B cell (primary cell): ENCODE measurements around the gene OR6K3. TPM values are rescaled to one million over a fixed set of nuclear protein-coding genes. Genes with fewer than 3 reads are reported as not detected.

Experiments used
- ATAC-seq: fragments of 200-7000 bp; cut with Tn5 transposase; one replicate; pipeline ENCODE4 v1.10.0; 2021; ENCODE audit warnings: low read depth, mild to moderate bottlenecking, moderate number of reproducible peaks, moderate library complexity
- CTCF ChIA-PET: fragments of 350-600 bp; sonication (Branson Sonifier 250); formaldehyde crosslinking; loops from one replicate; lab custom pipeline; 2021; ENCODE audit warnings: antibody characterized with exemption, inconsistent platforms; lab: Charles Lee
- POLR2A ChIA-PET: fragments of 350-600 bp; sonication (Branson Sonifier 250); formaldehyde crosslinking; loops from one replicate; lab custom pipeline; 2021; ENCODE audit warnings: antibody characterized with exemption; lab: Charles Lee
- DNase-seq: peaks from one replicate; pipeline ENCODE4 v3.0.0; 2013
- H2AFZ ChIP-seq: 2 replicates; pipeline ENCODE4 v1.6.1; 2012; ENCODE audit warnings: mild to moderate bottlenecking, low read depth, low read length; ENCODE audit not compliant: insufficient read depth, poor library complexity, severe bottlenecking
- H3K27ac ChIP-seq, 2 donors: 1 replicate in 1 of 2; 2 replicates in 1 of 2; pipeline ENCODE4 v1.5.1; 2012 to 2013; ENCODE audit warnings: low read length in 2 of 2, mild to moderate bottlenecking in 2 of 2, moderate library complexity in 1 of 2
- H3K27me3 ChIP-seq, 4 experiments: fragments of 200-600 bp in 1 of 4; sonication (generic) in 1 of 4; replicated peaks in 1 of 4; 1 replicate in 2 of 4; 2 replicates in 2 of 4; pipeline versions ENCODE4 v1.6.1 to v1.7.0; 2013 to 2016; ENCODE audit warnings: low read length in 3 of 4, mild to moderate bottlenecking in 2 of 4, mixed read lengths in 1 of 4, moderate library complexity in 1 of 4; ENCODE audit not compliant: insufficient read depth in 4 of 4, control insufficient read depth in 3 of 4; ENCODE audit errors: control extremely low read depth in 1 of 4
- H3K36me3 ChIP-seq, 2 experiments: replicated peaks in 1 of 2; 1 replicate in 1 of 2; 2 replicates in 1 of 2; pipeline versions ENCODE4 v1.6.1 to v1.7.1; 2013; ENCODE audit warnings: low read length in 1 of 2; ENCODE audit not compliant: insufficient read depth in 2 of 2, control insufficient read depth in 1 of 2; ENCODE audit errors: control extremely low read depth in 1 of 2, extremely low read depth in 1 of 2
- H3K4me1 ChIP-seq, 2 donors: fragments of 200-600 bp in 1 of 2; sonication (generic) in 1 of 2; 1 replicate in 1 of 2; 2 replicates in 1 of 2; pipeline versions ENCODE4 v1.5.1 to v1.6.1; 2013 to 2017; ENCODE audit warnings: low read length in 2 of 2; ENCODE audit not compliant: control insufficient read depth in 2 of 2, insufficient read depth in 2 of 2
- H3K4me2 ChIP-seq: replicated peaks from 2 replicates; pipeline ENCODE3; 2012; ENCODE audit warnings: mild to moderate bottlenecking, low read depth, low read length; ENCODE audit not compliant: poor library complexity, severe bottlenecking
- H3K4me3 ChIP-seq, 5 experiments: fragments of 200-600 bp in 1 of 5; sonication (generic) in 1 of 5; 1 replicate in 3 of 5; 2 replicates in 2 of 5; pipeline versions ENCODE4 v1.5.1 to v1.7.0; 2011 to 2016; ENCODE audit warnings: low read length in 4 of 5, mild to moderate bottlenecking in 4 of 5, low read depth in 2 of 5, control low read depth in 1 of 5, moderate library complexity in 1 of 5; ENCODE audit not compliant: insufficient read depth in 1 of 5; ENCODE audit errors: control extremely low read depth in 1 of 5, extremely low read depth in 1 of 5
- H3K79me2 ChIP-seq: fragments of 200-600 bp; sonication (generic); one replicate; pipeline ENCODE4 v1.6.0; 2016; ENCODE audit warnings: low read length; ENCODE audit not compliant: control insufficient read depth, insufficient read depth
- H3K9ac ChIP-seq: fragments of 200-600 bp; sonication (generic); 2 replicates; pipeline ENCODE4 v1.6.1; 2017; ENCODE audit warnings: mild to moderate bottlenecking, low read length, moderate library complexity
- H3K9me3 ChIP-seq, 3 donors: one replicate each; pipeline versions ENCODE4 v1.6.1 to v1.7.1; 2013; ENCODE audit warnings: low read length in 2 of 3; ENCODE audit not compliant: control insufficient read depth in 2 of 3, insufficient read depth in 1 of 3; ENCODE audit errors: control extremely low read depth in 1 of 3
- H4K20me1 ChIP-seq: 2 replicates; pipeline ENCODE4 v1.6.0; 2012; ENCODE audit warnings: mild to moderate bottlenecking, low read length; ENCODE audit not compliant: insufficient read depth, control insufficient read depth, poor library complexity, severe bottlenecking
- H3K27ac Mint-ChIP-seq: one replicate; pipeline ENCODE4 v1.8.0; 2021; ENCODE audit warnings: mixed read lengths
- H3K27me3 Mint-ChIP-seq: one replicate; pipeline ENCODE4 v1.8.0; 2021; ENCODE audit warnings: mixed read lengths
- H3K4me1 Mint-ChIP-seq: one replicate; pipeline ENCODE4 v1.8.0; 2021; ENCODE audit warnings: mixed read lengths
- H3K4me3 Mint-ChIP-seq: one replicate; pipeline ENCODE4 v1.8.0; 2021; ENCODE audit warnings: mixed read lengths
- H3K9me3 Mint-ChIP-seq: one replicate; pipeline ENCODE4 v1.8.0; 2022; ENCODE audit warnings: mixed read lengths; ENCODE audit not compliant: insufficient read depth
- EZH2 ChIP-seq: IDR thresholded peaks from 2 replicates; pipeline ENCODE4 v1.6.1; 2012; ENCODE audit warnings: borderline replicate concordance, low read depth, mild to moderate bottlenecking, moderate library complexity, low read length; ENCODE audit not compliant: insufficient read depth, poor library complexity, severe bottlenecking
- WGBS: methylation state at CpG from one replicate; pipeline ENCODE4 v1.1.5; 2013; ENCODE audit warnings: missing lambda C conversion rate; ENCODE audit not compliant: insufficient coverage; 5-methylcytosine and 5-hydroxymethylcytosine counted together
- intact Hi-C: fragments of 100-400 bp; cut with micrococcal nuclease; formaldehyde crosslinking; loops from one replicate; pipeline ENCODE4 v1.10.0; 2022
- polyA plus RNA-seq: library from polyadenylated mRNA; depleted of rRNA; stranded (reverse); fragments of >200 nt; gene quantifications from 2 replicates; pipeline ENCODE4 v1.2.3, GENCODE V29; 2012
- total RNA-seq, 2 donors: library from RNA; stranded (reverse); fragments of 120-200 nt in 1 of 2; gene quantifications; 1 replicate in 1 of 2; 2 replicates in 1 of 2; pipeline versions ENCODE4 v1.2.3 to v1.2.4, GENCODE V29; 2013 to 2022
- TF ChIP-seq, protein P1 (sequence below): fragments of 200-600 bp; IDR thresholded peaks from one replicate; pipeline ENCODE4 v1.8.0; 2022; ENCODE audit warnings: antibody characterized with exemption, mild to moderate bottlenecking

OR6K3 gene
- total and polyA plus RNA-seq, 2 donors (not counting 1 experiment from before 2014, with no cell fraction given), result not detected

DNA sequence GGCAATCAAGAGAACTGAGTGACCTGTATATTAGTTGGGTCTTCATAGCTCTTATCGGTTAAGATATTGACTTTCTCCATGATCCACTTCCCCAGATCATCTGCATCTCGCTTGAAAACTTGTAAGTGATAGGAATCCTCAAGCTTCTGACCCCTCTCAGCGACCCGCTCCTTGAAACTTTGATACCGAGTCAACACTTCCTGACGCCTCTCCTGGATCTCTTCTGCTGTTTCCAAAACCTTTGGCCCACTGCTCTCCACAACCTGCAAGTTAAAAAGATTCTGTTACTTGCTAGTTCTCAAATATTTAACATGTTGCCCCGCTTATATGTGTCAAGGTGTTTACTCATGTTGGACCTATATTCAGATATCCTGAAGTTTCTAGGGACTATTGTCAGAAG lies 35.4 kb downstream of the OR6K3 start:
- no peak overlapping the region for H3K27ac Mint-ChIP-seq

DNA sequence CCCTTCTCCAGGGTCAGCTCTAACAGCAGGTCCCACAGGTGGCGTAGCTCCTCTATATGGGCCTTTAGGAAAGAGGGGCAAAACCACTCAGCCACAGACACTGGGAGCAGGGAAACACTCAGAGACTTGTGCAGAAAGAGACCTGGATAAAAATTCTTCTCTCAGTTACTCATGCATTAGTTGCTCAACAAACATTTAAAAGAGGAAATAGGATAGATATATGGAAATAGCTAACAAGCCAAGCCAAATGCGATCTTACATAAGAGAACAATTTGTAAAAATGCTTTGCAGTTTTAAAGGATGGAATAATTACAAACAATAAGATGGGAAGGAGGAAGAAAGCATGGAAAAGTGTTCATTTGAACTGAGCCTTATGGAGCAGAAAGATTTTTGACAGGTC lies 38.9 kb downstream of the OR6K3 start:
- Histone ChIP-seq H3K9ac (no peak overlapping the region), H3K4me1 (no peaks in the 10 kb centered on the region), H3K4me3 (no peak overlapping the region), H4K20me1 (no peaks in the 10 kb centered on the region), H3K9me3 (no peaks in the 10 kb centered on the region), H3K4me2 (no peak overlapping the region), H3K27me3 (peaks cover 0 to 12% (median 1%) of the 10 kb centered on the region in 4 experiments), H3K36me3 (no peaks in the 10 kb centered on the region), H3K27ac (no peak overlapping the region), H3K79me2 (no peaks in the 10 kb centered on the region), H2AFZ (no peak overlapping the region)
- Mint-ChIP-seq H3K4me1 (no peaks in the 10 kb centered on the region), H3K4me3 (no peak overlapping the region), H3K9me3 (no peaks in the 10 kb centered on the region), H3K27me3 (peaks cover 29% of the 10 kb centered on the region), H3K27ac (no peak overlapping the region)
- intact Hi-C loops, result no loop called here
- POLR2A ChIA-PET, result no interaction called here
- CTCF ChIA-PET, result no interaction called here
- no peak for TF ChIP-seq EZH2
- TF ChIP-seq, protein P1, sequence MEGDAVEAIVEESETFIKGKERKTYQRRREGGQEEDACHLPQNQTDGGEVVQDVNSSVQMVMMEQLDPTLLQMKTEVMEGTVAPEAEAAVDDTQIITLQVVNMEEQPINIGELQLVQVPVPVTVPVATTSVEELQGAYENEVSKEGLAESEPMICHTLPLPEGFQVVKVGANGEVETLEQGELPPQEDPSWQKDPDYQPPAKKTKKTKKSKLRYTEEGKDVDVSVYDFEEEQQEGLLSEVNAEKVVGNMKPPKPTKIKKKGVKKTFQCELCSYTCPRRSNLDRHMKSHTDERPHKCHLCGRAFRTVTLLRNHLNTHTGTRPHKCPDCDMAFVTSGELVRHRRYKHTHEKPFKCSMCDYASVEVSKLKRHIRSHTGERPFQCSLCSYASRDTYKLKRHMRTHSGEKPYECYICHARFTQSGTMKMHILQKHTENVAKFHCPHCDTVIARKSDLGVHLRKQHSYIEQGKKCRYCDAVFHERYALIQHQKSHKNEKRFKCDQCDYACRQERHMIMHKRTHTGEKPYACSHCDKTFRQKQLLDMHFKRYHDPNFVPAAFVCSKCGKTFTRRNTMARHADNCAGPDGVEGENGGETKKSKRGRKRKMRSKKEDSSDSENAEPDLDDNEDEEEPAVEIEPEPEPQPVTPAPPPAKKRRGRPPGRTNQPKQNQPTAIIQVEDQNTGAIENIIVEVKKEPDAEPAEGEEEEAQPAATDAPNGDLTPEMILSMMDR, result no peak
- no peak for DNase-seq
- whole genome bisulfite sequencing, result no CpG with 5 or more reads among the region's 2 CpGs
- no peak for ATAC-seq

More for the DNA sequence above, 35.4 kb downstream of the OR6K3 start:
- Mint-ChIP-seq H3K4me3 (no peak overlapping the region), H3K9me3 (no peaks in the 10 kb centered on the region), H3K27me3 (peaks cover 33% of the 10 kb centered on the region), H3K4me1 (no peaks in the 10 kb centered on the region)
- H3K4me1 ChIP-seq, result no peaks in the 10 kb centered on the region
- H3K4me2 ChIP-seq, result no peak overlapping the region
- DNase-seq, result no peak
- H2AFZ ChIP-seq, result no peak overlapping the region
- no peak overlapping the region for H3K9ac ChIP-seq
- WGBS, result 71% methylated on average over 4 of the region's 7 CpGs
- H4K20me1 ChIP-seq, result no peaks in the 10 kb centered on the region
- no peaks in the 10 kb centered on the region for H3K79me2 ChIP-seq
- no peak for TF ChIP-seq EZH2
- TF ChIP-seq, protein P1, result no peak
- H3K27ac ChIP-seq, result no peak overlapping the region
- ChIA-PET CTCF (no interaction called here), POLR2A (no interaction called here)
- no peaks in the 10 kb centered on the region for H3K36me3 ChIP-seq
- H3K9me3 ChIP-seq, result peaks cover 0 to 3% (median 0%) of the 10 kb centered on the region in 3 donors
- H3K4me3 ChIP-seq, result no peak overlapping the region
- H3K27me3 ChIP-seq, result peaks cover 0 to 12% (median 1%) of the 10 kb centered on the region in 4 experiments
- no peak for ATAC-seq
- intact Hi-C loops, result no loop called here
